Measurements from ENCODE around the gene RASSF5. TPM values are rescaled to one million over a fixed set of nuclear protein-coding genes. Genes with fewer than 3 reads are reported as not detected.

RASSF5 gene, protein sequence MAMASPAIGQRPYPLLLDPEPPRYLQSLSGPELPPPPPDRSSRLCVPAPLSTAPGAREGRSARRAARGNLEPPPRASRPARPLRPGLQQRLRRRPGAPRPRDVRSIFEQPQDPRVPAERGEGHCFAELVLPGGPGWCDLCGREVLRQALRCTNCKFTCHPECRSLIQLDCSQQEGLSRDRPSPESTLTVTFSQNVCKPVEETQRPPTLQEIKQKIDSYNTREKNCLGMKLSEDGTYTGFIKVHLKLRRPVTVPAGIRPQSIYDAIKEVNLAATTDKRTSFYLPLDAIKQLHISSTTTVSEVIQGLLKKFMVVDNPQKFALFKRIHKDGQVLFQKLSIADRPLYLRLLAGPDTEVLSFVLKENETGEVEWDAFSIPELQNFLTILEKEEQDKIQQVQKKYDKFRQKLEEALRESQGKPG
- 69.3 TPM for polyA plus RNA-seq (2012; ENCODE audit: insufficient read depth, insufficient read length)

DNA sequence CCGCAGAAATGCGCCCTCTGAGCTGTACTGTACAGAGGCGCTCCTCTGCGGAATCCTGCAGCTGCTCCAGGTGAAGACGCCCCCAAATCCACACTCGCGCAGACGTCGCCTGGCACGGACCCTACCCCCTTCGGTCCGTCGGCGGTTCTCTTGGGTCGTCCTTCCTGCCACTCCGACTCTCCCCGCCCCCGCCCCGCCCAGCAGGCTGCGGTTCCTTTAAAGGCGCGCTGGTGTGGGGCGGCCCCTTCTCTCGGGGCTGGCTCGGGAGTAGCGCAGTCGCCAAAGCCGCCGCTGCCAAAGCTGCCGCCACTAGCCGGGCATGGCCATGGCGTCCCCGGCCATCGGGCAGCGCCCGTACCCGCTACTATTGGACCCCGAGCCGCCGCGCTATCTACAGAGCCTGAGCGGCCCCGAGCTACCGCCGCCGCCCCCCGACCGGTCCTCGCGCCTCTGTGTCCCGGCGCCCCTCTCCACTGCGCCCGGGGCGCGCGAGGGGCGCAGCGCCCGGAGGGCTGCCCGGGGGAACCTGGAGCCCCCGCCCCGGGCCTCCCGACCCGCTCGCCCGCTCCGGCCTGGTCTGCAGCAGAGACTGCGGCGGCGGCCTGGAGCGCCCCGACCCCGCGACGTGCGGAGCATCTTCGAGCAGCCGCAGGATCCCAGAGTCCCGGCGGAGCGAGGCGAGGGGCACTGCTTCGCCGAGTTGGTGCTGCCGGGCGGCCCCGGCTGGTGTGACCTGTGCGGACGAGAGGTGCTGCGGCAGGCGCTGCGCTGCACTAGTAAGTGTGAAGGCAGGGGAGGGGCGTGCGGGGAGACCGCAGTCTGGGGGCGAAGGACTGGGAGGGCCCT is at the start of gene RASSF5:
RASSF5 (plus strand) TSS at position 248 of the 846 bp plus-strand sequence; CDS start at position 320, 72 bp downstream.
- peak within 1 kb of the TSS; percentile 34 for H3K4me3 ChIP-seq (ENCODE audit: low read length)
- no peak for DNase-seq (ENCODE audit: low read depth, low spot score)

DNA sequence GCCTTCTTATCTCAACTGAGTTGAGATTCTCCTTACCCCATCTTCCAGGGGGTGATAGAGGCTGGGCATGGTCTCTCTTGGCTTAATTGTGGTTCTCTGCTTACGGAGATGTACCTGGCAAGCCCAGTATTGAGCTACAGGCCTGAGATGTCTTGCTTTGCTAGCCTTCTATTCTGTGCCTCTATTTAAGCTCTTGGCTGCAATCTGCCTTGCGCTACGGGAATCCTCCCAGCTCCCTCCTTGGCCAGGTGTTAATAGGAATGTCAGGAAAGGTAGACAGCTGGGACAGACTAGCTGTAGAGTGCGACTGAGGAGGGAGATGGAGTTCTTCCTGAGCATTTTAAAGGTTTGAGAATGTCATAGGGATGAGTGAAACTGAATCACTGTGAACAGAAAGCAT is 47.6 kb upstream of the RASSF5 start:
- no peak overlapping the region for H3K4me3 ChIP-seq (ENCODE audit: low read length)
- DNase-seq (ENCODE audit: low read depth, low spot score): no peak

DNA sequence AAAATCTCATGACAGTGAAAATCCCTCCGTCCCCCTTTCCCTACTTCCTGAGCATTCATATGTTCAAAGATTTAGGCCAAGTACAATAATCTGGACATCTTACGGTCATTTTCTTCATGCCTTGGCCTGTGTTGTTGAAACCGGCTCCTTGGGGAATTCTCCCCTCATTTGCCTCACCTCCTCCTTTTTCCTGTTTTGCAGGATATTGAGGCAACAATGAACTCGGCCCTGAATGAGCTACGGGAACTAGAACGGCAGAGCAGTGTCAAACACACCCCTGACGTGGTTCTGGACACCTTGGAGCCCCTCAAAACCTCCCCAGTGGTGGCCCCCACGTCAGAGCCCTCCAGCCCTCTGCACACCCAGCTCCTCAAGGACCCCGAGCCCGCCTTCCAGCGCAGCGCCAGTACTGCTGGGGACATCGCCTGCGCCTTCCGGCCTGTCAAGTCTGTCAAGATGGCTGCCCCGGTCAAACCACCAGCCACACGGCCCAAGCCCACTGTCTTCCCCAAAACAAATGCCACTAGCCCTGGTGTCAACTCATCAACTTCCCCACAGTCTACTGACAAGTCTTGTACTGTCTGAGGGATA is 46.4 kb upstream of the RASSF5 start:
- DNase-seq (ENCODE audit: low read depth, low spot score): no peak
- H3K4me3 ChIP-seq (ENCODE audit: low read length): no peak overlapping the region

DNA sequence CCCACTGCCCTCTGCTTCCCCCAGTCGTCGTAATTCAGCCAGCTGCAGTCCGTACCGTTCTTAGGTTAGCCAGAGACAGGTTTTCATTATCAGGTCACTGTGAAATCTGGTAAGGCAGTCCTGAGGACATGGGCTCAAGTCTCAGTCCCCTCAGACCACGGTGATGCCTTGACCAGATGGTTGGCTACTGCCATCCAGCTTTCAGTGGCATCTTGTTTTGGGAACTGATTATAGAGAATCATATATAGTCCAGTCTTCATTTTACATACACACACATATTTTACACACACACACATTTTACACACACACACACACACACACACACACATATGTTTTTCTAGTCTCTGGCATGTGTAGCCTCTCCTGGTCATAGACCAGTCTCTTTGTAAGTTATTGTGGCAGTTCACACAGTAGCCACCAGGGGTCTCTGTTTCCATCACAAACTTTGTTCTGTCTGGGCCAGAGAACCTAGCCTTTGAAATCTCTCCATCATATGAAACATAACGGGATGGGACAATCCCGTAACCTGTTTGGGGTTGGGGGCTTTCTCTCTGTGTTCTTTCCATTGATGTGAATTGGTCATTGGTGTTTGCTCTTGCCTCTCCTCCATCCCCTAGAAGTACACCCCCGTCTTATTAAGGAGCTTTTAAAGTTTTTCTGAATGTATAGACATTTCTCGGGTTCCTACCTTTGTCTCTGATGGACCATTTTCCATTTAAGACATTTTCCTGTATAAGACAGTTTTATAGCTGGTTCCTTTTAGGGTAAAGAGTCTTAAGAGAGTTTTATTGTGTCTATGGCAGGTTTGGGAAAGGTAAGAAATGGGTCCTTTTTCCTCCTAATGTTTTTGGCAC is 45.5 kb upstream of the RASSF5 start:
- DNase-seq (ENCODE audit: low read depth, low spot score): peak; percentile 54
- no peak overlapping the region for H3K4me3 ChIP-seq (ENCODE audit: low read length)

DNA sequence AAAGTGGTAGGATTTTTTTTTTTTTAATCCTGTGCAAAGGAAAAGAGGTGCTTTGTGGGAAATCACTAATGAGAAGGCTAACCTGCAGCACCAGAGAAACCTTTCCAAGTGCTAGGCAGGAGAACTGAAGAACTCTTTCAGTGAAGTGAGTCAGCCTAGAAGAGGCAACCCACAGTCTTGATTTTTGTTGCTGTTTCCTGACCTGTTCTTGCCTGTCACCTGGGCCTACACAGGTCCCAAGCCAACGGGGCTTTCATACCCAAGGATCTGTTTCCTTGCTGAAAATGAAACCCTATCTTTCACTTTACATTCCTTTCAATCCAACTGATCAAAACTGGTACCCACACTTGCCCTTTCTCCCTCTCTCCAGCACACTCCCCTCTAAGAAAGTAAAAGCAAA is 44.2 kb upstream of the RASSF5 start:
- H3K4me3 ChIP-seq (ENCODE audit: low read length): no peak overlapping the region
- DNase-seq (ENCODE audit: low read depth, low spot score): no peak

DNA sequence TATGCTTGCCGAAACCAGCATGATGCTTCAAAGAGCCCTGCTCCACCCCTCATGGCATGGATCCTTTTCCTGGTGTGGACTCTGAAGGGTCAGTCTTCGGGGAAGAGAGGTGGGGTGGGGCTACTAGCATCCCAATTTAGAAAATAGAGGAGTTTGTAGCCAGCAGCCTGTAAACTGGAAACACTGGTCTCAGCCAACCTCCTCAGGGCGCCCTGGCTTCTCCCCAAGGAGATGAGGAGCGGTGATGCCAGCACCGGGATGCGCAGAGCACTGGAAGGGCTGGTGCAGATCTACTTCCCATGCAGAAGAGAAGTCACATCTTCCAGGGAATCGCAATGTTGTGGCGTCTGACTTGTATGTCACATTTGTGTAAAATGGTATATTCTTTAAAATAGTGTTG is 43.4 kb upstream of the RASSF5 start:
- no peak overlapping the region for H3K4me3 ChIP-seq (ENCODE audit: low read length)
- DNase-seq (ENCODE audit: low read depth, low spot score): no peak

DNA sequence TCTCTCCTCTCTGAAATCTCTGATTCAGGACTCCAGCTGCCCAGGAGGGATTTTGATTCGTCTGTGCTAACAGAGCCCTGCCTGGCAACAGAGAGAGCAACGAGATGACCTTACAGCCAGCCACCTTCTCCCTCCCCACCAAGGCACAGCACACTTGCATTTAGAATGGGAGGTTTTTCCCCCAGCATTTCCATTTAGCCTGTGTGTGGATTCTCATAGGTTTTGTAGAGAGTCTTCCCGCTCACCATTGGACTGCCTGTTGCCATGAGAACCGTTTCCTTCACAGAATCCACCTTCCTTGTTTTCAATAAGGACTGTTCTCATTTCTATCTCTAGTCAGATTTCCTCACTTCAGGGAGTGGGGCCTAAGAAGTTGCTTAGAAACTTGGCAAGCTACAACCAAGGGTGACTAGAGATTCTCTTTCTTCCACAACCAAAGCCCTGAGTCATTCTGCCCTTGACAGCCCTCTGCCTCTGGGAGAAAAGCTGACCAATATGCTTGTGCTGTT is 42.8 kb upstream of the RASSF5 start:
- no peak for DNase-seq (ENCODE audit: low read depth, low spot score)
- no peak overlapping the region for H3K4me3 ChIP-seq (ENCODE audit: low read length)

DNA sequence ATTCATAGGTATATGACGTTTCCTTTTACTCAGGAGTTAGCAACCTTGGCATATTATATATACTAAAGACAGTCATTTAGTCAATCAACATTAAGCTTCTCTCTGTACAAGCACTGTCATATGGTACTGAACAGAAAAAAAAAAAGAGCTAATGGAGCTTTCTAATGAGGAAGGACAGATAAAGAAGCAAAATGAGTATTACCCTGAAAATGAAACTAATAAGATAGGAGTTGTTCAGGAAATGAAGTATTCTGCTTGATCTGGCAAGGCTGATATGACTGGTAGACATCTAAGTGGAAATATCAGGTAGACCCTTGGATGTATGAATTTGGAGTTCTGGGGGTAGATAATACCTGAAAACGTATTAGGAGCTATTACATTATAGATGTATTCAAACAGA is 41.4 kb upstream of the RASSF5 start:
- no peak overlapping the region for H3K4me3 ChIP-seq (ENCODE audit: low read length)
- no peak for DNase-seq (ENCODE audit: low read depth, low spot score)

DNA sequence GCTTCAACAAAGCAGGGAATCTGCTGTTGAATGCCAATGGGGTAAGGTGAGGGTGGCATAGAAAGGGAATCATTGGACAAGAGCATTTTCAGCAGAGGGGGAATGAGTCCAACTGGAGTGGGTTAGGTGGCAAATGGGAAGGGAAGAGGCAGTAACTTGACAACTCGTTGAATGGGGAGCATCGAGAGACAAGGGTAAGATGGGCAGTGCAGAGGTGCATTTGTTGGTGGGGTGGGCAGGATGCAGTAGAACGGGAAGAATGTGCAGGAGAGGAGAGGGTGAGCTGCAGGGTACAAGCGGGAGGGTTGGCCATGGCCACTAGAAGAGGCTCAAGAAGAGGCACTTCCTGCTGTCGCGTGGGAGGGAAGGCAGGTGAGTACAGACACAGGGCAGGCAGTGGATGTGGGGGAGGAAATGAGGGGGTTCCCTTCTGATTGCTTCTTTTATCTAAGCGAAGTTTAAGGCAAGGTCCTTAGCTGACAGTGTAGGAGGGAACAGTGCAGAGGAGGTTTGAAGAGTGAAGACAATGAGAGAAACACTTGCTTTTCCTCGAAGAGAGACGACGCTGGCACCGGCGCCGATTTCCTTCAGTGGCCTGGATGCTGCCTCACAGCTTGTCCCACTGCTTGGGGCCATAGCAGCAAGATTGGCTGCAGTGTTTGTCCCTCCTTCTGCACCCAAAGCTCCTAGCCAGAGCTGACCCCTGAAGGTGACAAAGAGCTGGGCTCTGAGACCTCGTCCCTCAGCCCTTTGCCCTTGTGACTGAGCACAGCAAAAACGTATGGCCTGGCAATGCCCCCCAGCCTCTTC is 40.3 kb upstream of the RASSF5 start:
- no peak overlapping the region for H3K4me3 ChIP-seq (ENCODE audit: low read length)
- peak; percentile 20 for DNase-seq (ENCODE audit: low read depth, low spot score)

DNA sequence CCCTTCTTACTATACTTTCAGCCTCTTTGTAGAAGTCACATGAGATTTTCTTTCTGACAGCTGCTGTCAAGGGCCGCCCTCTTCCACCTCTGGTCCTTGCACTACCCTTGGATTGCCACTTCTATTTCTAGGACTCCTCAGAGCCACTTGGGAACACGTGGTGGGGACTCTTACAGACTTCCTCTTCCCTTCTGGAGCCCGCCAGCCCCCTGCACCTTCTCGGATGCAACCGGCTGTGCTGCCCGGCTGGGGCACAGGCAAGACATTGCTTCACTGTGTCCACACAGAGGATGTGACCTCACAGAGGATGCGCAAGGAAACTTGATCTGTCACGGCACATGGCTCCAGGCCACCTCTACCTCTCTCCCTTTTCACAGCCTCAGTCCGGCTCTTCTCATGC is 39.4 kb upstream of the RASSF5 start:
- no peak for DNase-seq (ENCODE audit: low read depth, low spot score)
- no peak overlapping the region for H3K4me3 ChIP-seq (ENCODE audit: low read length)

DNA sequence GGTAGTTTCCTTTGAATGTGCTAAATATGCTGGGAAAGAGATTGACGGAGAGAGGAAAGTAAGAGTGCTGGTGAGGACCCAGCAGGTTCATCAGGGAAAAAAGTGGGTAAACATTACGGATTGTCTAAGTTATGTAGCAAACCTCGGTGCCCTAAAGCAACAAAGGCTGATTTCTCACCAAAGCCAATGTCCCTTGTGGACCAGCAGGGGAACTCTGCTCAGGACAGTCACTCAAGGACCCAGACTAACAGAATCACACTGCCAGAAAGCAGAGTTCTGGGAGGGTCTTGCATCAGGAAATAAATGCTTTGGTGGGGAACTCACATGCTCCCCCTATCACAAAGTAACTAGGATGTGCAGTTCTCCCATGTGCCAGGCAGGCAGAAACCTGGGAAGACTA is 38.8 kb upstream of the RASSF5 start:
- DNase-seq (ENCODE audit: low read depth, low spot score): no peak
- no peak overlapping the region for H3K4me3 ChIP-seq (ENCODE audit: low read length)

DNA sequence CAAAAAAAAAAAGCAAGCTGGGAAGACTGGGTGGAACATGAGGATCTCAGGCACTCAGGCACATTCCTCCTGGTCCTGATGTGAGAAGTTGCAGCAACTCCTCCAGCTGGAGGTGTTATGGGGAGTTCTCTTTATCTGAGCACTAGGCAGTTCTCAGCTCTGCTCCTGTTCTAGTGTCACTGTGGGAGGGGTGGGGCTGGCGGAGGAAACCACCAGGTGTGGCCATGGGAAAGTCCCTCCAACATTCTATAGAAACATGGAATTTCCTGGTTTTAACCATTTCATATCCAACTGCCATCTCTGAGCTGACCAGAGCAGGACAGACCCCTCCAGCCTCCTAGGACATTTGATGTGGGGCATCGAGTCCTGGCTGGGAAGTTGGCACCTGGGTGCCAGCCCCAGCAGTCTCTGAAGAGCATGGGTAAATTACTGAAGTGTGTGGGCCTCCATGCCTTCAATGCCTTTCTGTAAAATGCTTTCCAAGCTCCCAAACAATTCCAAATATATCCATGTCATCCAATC is 37.9 kb upstream of the RASSF5 start:
- DNase-seq (ENCODE audit: low read depth, low spot score): no peak
- H3K4me3 ChIP-seq (ENCODE audit: low read length): no peak overlapping the region; the same call in 1 of the 2 replicates

DNA sequence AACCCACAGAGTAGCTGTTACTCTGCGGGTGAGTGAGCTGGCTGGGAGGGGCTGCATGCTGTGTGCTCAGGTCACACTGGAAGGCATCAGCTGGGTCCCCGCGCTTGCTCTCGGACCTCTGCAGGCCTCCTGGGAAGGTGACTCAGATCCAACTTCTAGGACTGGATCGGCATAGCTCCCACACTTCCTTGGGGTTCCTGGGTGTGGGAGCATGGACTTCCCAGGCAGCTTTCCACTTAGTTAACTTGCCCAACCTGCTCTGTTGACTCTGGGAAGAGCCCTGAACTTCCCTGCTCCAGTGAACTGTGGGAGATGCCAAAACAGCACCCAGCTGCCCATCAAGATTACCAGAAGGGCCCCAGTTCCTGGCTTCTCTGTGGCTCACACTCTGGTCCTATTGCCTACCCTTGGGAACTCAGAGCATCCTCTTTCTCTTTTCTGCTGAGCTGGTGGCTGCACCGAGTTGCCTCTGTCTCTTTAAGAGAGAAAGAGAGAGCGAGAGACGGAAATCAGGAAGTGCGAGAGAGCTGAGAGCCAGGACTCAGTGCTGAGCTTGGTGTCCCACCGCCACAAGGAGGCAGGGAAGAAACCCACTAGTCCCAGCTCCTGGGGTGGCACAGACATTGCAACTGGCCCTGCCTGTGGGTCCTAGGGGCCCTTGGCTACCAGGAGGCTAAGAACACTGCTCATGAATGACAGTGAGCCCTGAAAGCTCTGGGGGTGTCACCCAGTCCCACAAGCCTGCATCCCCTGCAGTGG is 37.2 kb upstream of the RASSF5 start, which contains the start of gene IKBKE:
IKBKE (plus strand) TSS at position 544 of the 759 bp plus-strand sequence. CDS start 2,752 bp downstream, outside the sequence.
- peak; percentile 77 for DNase-seq (ENCODE audit: low read depth, low spot score)
- peak within 1 kb of the TSS; percentile 92 for H3K4me3 ChIP-seq (ENCODE audit: low read length)

DNA sequence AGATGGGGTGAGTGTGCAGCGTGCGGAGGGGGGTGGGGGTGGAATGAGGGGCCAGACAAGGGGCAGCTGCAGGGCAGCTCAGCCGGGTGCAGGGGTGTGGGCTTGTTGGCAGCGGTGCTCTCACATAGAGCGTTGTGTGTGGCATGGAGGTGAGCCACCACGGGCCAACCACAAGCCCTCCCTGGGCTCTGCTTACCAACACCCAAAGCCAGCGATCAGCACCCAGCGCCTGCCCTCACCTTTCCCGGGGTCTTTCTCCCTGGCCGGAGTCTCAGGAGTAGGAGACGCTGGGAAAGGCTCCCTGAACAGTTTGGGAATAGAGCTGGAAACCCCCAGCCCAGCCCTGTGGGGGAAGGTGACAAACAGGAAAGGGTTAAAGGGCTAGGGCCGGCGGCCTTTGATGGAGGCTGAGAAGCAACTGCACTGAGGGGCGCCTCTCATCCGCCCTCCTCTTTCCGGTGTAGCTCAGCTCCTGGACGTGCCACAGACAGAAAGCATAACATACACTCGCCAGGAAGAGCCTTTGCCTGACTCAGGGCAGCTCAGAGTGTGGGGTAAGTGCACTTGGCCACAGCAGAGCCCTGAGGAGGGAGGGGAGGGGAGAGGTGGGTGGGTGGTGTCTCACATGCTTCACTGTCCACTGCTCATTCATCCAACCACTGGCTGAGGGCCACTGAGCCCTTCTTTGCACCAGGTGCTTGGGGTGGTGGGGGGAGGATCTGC is 36.5 kb upstream of the RASSF5 start:
- peak; percentile 63 for DNase-seq (ENCODE audit: low read depth, low spot score)
- peak overlapping the region; percentile 92 for H3K4me3 ChIP-seq (ENCODE audit: low read length)

DNA sequence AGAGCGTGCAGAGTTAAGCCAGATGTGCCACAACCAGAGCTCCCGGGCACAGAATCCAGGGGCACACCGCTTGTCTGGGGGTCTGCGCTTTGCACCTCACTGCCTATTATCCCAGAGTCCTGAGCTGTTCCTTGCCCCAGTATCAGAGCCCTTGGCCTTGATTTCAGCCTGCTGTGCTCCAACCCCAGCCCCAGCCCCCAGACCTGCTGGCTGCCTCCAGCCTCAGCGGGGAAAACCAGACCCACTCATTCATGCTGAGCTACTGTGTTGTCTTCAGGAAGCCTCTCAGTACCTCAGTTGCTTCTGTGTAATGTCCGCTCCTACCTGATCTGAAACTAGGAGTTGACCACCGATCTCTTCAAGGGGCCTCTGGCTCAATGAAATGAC is 35.9 kb upstream of the RASSF5 start:
- peak overlapping the region; percentile 92 for H3K4me3 ChIP-seq (ENCODE audit: low read length)
- DNase-seq (ENCODE audit: low read depth, low spot score): no peak

DNA sequence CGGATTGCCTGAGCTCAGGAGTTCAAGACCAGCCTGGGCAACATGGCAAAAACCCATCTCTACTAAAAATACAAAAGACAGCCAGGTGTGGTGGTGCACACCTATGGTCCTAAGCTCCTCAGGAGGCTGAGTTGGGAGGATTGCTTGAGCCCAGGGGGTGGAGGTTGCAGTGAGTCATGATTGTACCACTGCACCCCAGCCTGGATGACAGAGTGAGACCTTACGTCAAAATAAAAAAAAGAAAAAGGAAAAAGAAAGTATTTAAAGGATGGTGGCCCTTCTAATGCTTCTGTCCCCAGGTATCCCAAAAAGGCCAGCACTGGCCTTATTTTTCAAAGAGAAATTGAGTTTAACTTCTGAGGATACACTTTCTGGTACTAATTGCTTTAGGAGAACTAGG is 35.3 kb upstream of the RASSF5 start:
- DNase-seq (ENCODE audit: low read depth, low spot score): no peak
- no peak overlapping the region for H3K4me3 ChIP-seq (ENCODE audit: low read length)

Measured in Jurkat, Clone E6-1 (cell line).